Stomach (tissue), 4 donors: ENCODE results near the gene DCLRE1B.

ENCODE experiments used
- EP300 ChIP-seq: sonication (generic); formaldehyde crosslinking; IDR thresholded peaks from one replicate; pipeline ENCODE4 v1.6.1; 2017; ENCODE audit warnings: antibody characterized with exemption
- POLR2AphosphoS5 ChIP-seq, 3 donors: sonication (generic); formaldehyde crosslinking; IDR thresholded peaks; one replicate each; pipeline ENCODE4 v1.6.1; 2016; ENCODE audit warnings: antibody characterized with exemption in 3 of 3
- TF ChIP-seq, protein P1 (sequence below), 7 experiments: fragments of 450-650 bp in 4 of 7; fragments of 200-600 bp in 3 of 7; sonication (generic) in 3 of 7; IDR thresholded peaks; one replicate each; pipeline ENCODE4 v1.5.1; 2016 to 2019; ENCODE audit warnings: antibody characterized with exemption in 7 of 7, control low read depth in 2 of 7, mild to moderate bottlenecking in 1 of 7

- TF ChIP-seq, protein P1, sequence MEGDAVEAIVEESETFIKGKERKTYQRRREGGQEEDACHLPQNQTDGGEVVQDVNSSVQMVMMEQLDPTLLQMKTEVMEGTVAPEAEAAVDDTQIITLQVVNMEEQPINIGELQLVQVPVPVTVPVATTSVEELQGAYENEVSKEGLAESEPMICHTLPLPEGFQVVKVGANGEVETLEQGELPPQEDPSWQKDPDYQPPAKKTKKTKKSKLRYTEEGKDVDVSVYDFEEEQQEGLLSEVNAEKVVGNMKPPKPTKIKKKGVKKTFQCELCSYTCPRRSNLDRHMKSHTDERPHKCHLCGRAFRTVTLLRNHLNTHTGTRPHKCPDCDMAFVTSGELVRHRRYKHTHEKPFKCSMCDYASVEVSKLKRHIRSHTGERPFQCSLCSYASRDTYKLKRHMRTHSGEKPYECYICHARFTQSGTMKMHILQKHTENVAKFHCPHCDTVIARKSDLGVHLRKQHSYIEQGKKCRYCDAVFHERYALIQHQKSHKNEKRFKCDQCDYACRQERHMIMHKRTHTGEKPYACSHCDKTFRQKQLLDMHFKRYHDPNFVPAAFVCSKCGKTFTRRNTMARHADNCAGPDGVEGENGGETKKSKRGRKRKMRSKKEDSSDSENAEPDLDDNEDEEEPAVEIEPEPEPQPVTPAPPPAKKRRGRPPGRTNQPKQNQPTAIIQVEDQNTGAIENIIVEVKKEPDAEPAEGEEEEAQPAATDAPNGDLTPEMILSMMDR (IDR thresholded peaks at IDR 0.05) = no peak
- TF ChIP-seq POLR2AphosphoS5 (IDR thresholded peaks at IDR 0.05) = no peak
- no peak for TF ChIP-seq EP300
These were observed 12.4 kb downstream of the DCLRE1B start for GRCh38 chr1:113917400-113918082.
